Measurements from ENCODE around the gene DBNDD1.

DNA sequence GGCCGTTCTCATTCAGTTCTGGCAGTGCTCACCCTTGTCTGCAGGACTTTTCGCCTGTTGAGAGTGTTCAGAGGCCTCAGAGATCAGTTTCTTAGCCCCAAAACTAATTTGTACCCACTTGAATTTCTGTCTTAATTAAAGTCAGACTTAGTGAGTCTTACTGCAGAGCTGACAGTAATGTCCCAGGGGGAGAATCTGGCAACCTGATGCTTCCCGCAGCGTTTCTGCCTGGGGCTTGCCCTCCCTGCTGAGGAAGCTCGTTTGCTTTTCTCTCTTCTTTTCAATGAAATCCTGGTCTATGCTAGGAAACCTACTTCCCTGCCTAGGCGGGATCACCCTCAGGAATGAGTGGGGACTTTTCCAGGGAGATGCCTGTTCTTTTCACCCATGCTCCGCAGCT lies 25.3 kb downstream of the DBNDD1 start:
- TF ChIP-seq POLR2A (IDR thresholded peaks at IDR 0.05; ENCODE audit: low read depth, low read length), result no peak
- no peak for TF ChIP-seq POLR2AphosphoS5 (IDR thresholded peaks at IDR 0.05; ENCODE audit: low read depth, low read length)
